ENCODE measurements around the gene TRABD. TPM values are rescaled to one million over a fixed set of nuclear protein-coding genes. Genes with fewer than 3 reads are reported as not detected.

TRABD gene
- polyA plus RNA-seq, 1 of the 3 experiments (the other 2 are of a cell fraction) = 50.6 TPM

DNA sequence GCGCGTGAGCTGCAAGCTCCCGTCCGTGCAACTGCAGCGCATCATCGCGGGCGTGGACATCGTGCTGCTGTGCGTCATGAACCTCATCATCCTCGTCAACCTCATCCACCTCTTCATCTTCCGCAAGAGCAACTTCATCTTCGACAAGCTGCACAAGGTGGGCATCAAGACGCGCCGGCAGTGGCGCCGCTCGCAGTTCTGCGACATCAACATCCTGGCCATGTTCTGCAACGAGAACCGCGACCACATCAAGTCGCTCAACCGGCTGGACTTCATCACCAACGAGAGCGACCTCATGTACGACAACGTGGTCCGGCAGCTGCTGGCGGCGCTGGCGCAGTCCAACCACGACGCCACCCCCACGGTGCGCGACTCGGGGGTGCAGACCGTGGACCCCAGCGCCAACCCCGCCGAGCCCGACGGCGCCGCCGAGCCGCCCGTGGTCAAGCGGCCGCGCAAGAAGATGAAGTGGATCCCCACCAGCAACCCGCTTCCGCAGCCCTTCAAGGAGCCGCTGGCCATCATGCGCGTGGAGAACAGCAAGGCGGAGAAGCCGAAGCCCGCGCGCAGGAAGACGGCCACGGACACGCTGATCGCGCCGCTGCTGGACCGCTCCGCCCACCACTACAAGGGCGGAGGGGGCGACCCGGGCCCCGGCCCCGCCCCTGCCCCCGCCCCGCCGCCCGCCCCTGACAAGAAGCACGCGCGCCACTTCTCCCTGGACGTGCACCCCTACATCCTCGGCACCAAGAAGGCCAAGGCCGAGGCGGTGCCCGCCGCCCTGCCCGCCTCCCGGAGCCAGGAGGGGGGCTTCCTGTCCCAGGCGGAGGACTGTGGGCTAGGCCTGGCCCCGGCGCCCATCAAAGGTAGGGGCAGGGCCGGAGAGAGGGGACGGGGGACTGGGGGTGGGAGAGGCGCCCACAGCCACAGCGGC, 7.9 kb upstream of the TRABD start:
- no peak overlapping the region for H2AFZ ChIP-seq (ENCODE audit: low read depth)

More for the DNA sequence above, 7.9 kb upstream of the TRABD start:
- Histone ChIP-seq H3K9me3 (no peaks in the 10 kb centered on the region), H3K79me2 (ENCODE audit: insufficient read depth) (no peaks in the 10 kb centered on the region), H4K20me1 (ENCODE audit: insufficient read depth) (no peaks in the 10 kb centered on the region), H3K4me2 (no peak overlapping the region), H3K9me2 (no peaks in the 10 kb centered on the region), H3K27ac (ENCODE audit: low read depth in 2 of 2, low read length in 1 of 2) (no peak overlapping the region), H3F3A (replicated peaks; ENCODE audit: insufficient read depth) (no peaks in the 10 kb centered on the region), H3K36me3 (replicated peaks in 1 of 2; ENCODE audit: control insufficient read depth in 1 of 2, insufficient read depth in 2 of 2, low read length in 1 of 2) (no peaks in the 10 kb centered on the region), H3K9ac (no peak overlapping the region), H3K4me1 (ENCODE audit: control insufficient read depth in 1 of 2, insufficient read depth in 2 of 2, low read depth in 1 of 2, low read length in 1 of 2) (no peaks in the 10 kb centered on the region), H3K4me3 (ENCODE audit: low read depth in 2 of 2, low read length in 1 of 2) (no peak overlapping the region), H3K27me3 (ENCODE audit: insufficient read depth) (no peaks in the 10 kb centered on the region)
- 95% methylated on average over 73 of the region's 98 CpGs for WGBS (ENCODE audit: low lambda C conversion rate)
- POLR2A ChIA-PET = no interaction called here
- no peak for DNase-seq
- CTCF ChIA-PET = no interaction called here
- TF ChIP-seq, protein P1, sequence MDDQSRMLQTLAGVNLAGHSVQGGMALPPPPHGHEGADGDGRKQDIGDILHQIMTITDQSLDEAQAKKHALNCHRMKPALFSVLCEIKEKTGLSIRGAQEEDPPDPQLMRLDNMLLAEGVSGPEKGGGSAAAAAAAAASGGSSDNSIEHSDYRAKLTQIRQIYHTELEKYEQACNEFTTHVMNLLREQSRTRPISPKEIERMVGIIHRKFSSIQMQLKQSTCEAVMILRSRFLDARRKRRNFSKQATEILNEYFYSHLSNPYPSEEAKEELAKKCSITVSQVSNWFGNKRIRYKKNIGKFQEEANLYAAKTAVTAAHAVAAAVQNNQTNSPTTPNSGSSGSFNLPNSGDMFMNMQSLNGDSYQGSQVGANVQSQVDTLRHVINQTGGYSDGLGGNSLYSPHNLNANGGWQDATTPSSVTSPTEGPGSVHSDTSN (IDR thresholded peaks at IDR 0.05) = no peak
- no peak for TF ChIP-seq ELF1 (IDR thresholded peaks at IDR 0.05)
- TF ChIP-seq RFX5 (IDR thresholded peaks at IDR 0.05; ENCODE audit: low read length) = no peak
- no peak for TF ChIP-seq FOXM1 (IDR thresholded peaks at IDR 0.05; ENCODE audit: low read depth)
- no peak for TF ChIP-seq TCF12 (IDR thresholded peaks at IDR 0.05)
- no peak for TF ChIP-seq GATA2 (CRISPR knock-in tag; IDR thresholded peaks at IDR 0.05)
- no peak for TF ChIP-seq SIN3A (IDR thresholded peaks at IDR 0.05; ENCODE audit: borderline replicate concordance, low read depth, low read length)
- no peak for TF ChIP-seq FOSL2 (IDR thresholded peaks at IDR 0.05; ENCODE audit: borderline replicate concordance, low read depth)
- TF ChIP-seq, protein P2, sequence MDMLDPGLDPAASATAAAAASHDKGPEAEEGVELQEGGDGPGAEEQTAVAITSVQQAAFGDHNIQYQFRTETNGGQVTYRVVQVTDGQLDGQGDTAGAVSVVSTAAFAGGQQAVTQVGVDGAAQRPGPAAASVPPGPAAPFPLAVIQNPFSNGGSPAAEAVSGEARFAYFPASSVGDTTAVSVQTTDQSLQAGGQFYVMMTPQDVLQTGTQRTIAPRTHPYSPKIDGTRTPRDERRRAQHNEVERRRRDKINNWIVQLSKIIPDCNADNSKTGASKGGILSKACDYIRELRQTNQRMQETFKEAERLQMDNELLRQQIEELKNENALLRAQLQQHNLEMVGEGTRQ (IDR thresholded peaks at IDR 0.05; ENCODE audit: borderline replicate concordance, low read depth, low read length) = no peak
- TF ChIP-seq TEAD4 (IDR thresholded peaks at IDR 0.05; ENCODE audit: borderline replicate concordance, insufficient read depth) = no peak
- no peak for TF ChIP-seq RXRA (IDR thresholded peaks at IDR 0.05; ENCODE audit: borderline replicate concordance, low read depth)
- TF ChIP-seq POLR2AphosphoS5 (IDR thresholded peaks at IDR 0.05; ENCODE audit: low read depth, low read length) = no peak
- TF ChIP-seq, protein P3, sequence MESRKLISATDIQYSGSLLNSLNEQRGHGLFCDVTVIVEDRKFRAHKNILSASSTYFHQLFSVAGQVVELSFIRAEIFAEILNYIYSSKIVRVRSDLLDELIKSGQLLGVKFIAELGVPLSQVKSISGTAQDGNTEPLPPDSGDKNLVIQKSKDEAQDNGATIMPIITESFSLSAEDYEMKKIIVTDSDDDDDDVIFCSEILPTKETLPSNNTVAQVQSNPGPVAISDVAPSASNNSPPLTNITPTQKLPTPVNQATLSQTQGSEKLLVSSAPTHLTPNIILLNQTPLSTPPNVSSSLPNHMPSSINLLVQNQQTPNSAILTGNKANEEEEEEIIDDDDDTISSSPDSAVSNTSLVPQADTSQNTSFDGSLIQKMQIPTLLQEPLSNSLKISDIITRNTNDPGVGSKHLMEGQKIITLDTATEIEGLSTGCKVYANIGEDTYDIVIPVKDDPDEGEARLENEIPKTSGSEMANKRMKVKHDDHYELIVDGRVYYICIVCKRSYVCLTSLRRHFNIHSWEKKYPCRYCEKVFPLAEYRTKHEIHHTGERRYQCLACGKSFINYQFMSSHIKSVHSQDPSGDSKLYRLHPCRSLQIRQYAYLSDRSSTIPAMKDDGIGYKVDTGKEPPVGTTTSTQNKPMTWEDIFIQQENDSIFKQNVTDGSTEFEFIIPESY (IDR thresholded peaks at IDR 0.05; ENCODE audit: borderline replicate concordance, low read depth) = no peak
- no peak for TF ChIP-seq JUND (IDR thresholded peaks at IDR 0.05)
- TF ChIP-seq, protein P4, sequence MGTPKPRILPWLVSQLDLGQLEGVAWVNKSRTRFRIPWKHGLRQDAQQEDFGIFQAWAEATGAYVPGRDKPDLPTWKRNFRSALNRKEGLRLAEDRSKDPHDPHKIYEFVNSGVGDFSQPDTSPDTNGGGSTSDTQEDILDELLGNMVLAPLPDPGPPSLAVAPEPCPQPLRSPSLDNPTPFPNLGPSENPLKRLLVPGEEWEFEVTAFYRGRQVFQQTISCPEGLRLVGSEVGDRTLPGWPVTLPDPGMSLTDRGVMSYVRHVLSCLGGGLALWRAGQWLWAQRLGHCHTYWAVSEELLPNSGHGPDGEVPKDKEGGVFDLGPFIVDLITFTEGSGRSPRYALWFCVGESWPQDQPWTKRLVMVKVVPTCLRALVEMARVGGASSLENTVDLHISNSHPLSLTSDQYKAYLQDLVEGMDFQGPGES (IDR thresholded peaks at IDR 0.05; ENCODE audit: low read depth, low read length) = no peak
- no peak for TF ChIP-seq CHD2 (IDR thresholded peaks at IDR 0.05; ENCODE audit: low read length, partially characterized antibody)
- TF ChIP-seq TAF1 (IDR thresholded peaks at IDR 0.05; ENCODE audit: borderline replicate concordance, low read depth, low read length) = no peak
- TF ChIP-seq NFIC (IDR thresholded peaks at IDR 0.05; ENCODE audit: borderline replicate concordance) = no peak
- no peak for TF ChIP-seq YY1 (IDR thresholded peaks at IDR 0.05; ENCODE audit: low read depth)
- no peak for TF ChIP-seq NRF1 (IDR thresholded peaks at IDR 0.05; ENCODE audit: low read depth, low read length)

Data from SK-N-SH (cell line).